Endothelial cell of umbilical vein (primary cell): Measurements from ENCODE around the gene COPS9. TPM values are rescaled to one million over a fixed set of nuclear protein-coding genes. Genes with fewer than 3 reads are reported as not detected.

Source experiments
- BruUV-seq: library from RNA; stranded (reverse); fragments of 400-500 nt; replicated peaks from 2 replicates; lab custom pipeline; 2021; lab: Mats Ljungman, UMichigan
- CTCF ChIA-PET: fragments of 300-600, 350-600 bp; sonication (Branson Sonifier 250); formaldehyde crosslinking; loops from one replicate; lab custom pipeline; 2021; ENCODE audit warnings: antibody characterized with exemption, inconsistent platforms; lab: Charles Lee
- POLR2A ChIA-PET: fragments of 300-600, 350-600 bp; sonication (Branson Sonifier 250); formaldehyde crosslinking; loops from one replicate; lab custom pipeline; 2021; ENCODE audit warnings: antibody characterized with exemption, inconsistent platforms; lab: Charles Lee
- DNase-seq: peaks from one replicate; pipeline ENCODE4 v3.0.0-alpha.2; 2011; ENCODE audit warnings: low read depth, low spot score
- FAIRE-seq: peaks from 2 replicates; lab custom pipeline; 2011; peaks lifted over from hg19 to GRCh38; lab: Jason Lieb, UNC
- H2AFZ ChIP-seq: 2 replicates; pipeline ENCODE4 v1.6.0; 2012; ENCODE audit warnings: low read depth, low read length, control low read depth, inconsistent platforms
- H3K27ac ChIP-seq: 2 replicates; pipeline ENCODE4 v1.5.1; 2011; ENCODE audit warnings: low read depth, mild to moderate bottlenecking, control low read depth, low read length, moderate library complexity; ENCODE audit not compliant: insufficient read depth
- H3K27me3 ChIP-seq, 2 experiments: 2 replicates each; pipeline versions ENCODE4 v1.6.0 to v1.6.1; 2011; ENCODE audit warnings: low read length in 2 of 2, mixed read lengths in 1 of 2; ENCODE audit not compliant: control insufficient read depth in 2 of 2, insufficient read depth in 2 of 2
- H3K36me3 ChIP-seq, 2 experiments: 2 replicates in 1 of 2; 3 replicates in 1 of 2; pipeline ENCODE4 v1.5.1; 2011; ENCODE audit warnings: low read length in 2 of 2, mild to moderate bottlenecking in 1 of 2, moderate library complexity in 1 of 2; ENCODE audit not compliant: control insufficient read depth in 2 of 2, insufficient read depth in 2 of 2; ENCODE audit errors: extremely low read depth in 1 of 2
- H3K4me1 ChIP-seq: 3 replicates; pipeline ENCODE4 v1.5.1; 2011; ENCODE audit warnings: mild to moderate bottlenecking, low read length; ENCODE audit not compliant: control insufficient read depth, insufficient read depth; ENCODE audit errors: extremely low read depth
- H3K4me2 ChIP-seq: 2 replicates; pipeline ENCODE4 v1.6.1; 2011; ENCODE audit warnings: low read length, control low read depth, mixed read lengths; ENCODE audit not compliant: insufficient read depth
- H3K4me3 ChIP-seq, 3 experiments: fragments of 200-600 bp in 1 of 3; sonication (generic), shearing (Covaris generic) in 1 of 3; replicated peaks in 1 of 3; 2 replicates each; pipeline ENCODE4 v1.5.1; 2011 to 2016; ENCODE audit warnings: control low read depth in 3 of 3, low read length in 3 of 3, mild to moderate bottlenecking in 2 of 3, inconsistent platforms in 1 of 3, low read depth in 1 of 3, moderate library complexity in 1 of 3; ENCODE audit not compliant: insufficient read depth in 1 of 3
- H3K79me2 ChIP-seq: 2 replicates; pipeline ENCODE4 v1.6.0; 2012; ENCODE audit warnings: low read length, inconsistent platforms; ENCODE audit not compliant: control insufficient read depth, insufficient read depth
- H3K9ac ChIP-seq: replicated peaks from 2 replicates; pipeline ENCODE3; 2011; ENCODE audit warnings: low read length, control low read depth; ENCODE audit not compliant: insufficient read depth; ENCODE audit errors: extremely low read depth
- H3K9me1 ChIP-seq: replicated peaks from 3 replicates; pipeline ENCODE4 v1.6.0; 2011; ENCODE audit warnings: mild to moderate bottlenecking, low read length; ENCODE audit not compliant: control insufficient read depth, insufficient read depth; ENCODE audit errors: extremely low read depth
- H3K9me3 ChIP-seq: replicated peaks from 2 replicates; pipeline ENCODE4 v1.5.1; 2012; ENCODE audit warnings: low read length, inconsistent platforms; ENCODE audit not compliant: control insufficient read depth, insufficient read depth
- H4K20me1 ChIP-seq: replicated peaks from 2 replicates; pipeline ENCODE3; 2011; ENCODE audit warnings: mild to moderate bottlenecking, low read length; ENCODE audit not compliant: control insufficient read depth, insufficient read depth; ENCODE audit errors: extremely low read depth
- EZH2 ChIP-seq: IDR thresholded peaks from 2 replicates; pipeline ENCODE4 v1.6.1; 2012; ENCODE audit warnings: borderline replicate concordance, low read depth, mild to moderate bottlenecking, moderate library complexity, low read length, inconsistent platforms; ENCODE audit not compliant: severe bottlenecking
- GATA2 ChIP-seq: IDR thresholded peaks from 2 replicates; pipeline ENCODE4 v1.7.0; 2011; ENCODE audit warnings: low read depth, mild to moderate bottlenecking, moderate library complexity, mixed read lengths, low read length; ENCODE audit not compliant: insufficient read length, insufficient read depth
- POLR2A ChIP-seq: IDR thresholded peaks from 2 replicates; pipeline ENCODE4 v1.6.1; 2012; ENCODE audit warnings: low read depth, mild to moderate bottlenecking, control low read depth, low read length
- dilution Hi-C: fragments of 300-500 bp; cut with MboI; formaldehyde crosslinking; loops from one replicate; pipeline ENCODE4 v1.15.0; 2019; ENCODE audit warnings: low sequenced_read_pairs; ENCODE audit not compliant: extremely low pct_ligation_motif_present
- intact Hi-C: fragments of 100-400 bp; cut with micrococcal nuclease; formaldehyde crosslinking; loops from one replicate; pipeline ENCODE4 v1.10.0; 2022
- polyA plus RNA-seq, 4 experiments: library from polyadenylated mRNA; depleted of rRNA in 3 of 4; stranded (reverse) in 3 of 4; unstranded in 1 of 4; fragments of >200 nt; gene quantifications; 2 replicates each; pipeline versions ENCODE4 v1.2.1 to v1.2.3, GENCODE V29; 2011 to 2012; ENCODE audit warnings: missing spikeins in 1 of 4
- total RNA-seq: library from RNA; stranded (reverse); gene quantifications from 2 replicates; pipeline ENCODE4 v1.2.3, GENCODE V29; 2021
- TF ChIP-seq, protein P1 (sequence below): IDR thresholded peaks from 2 replicates; pipeline ENCODE4 v1.6.1; 2011; ENCODE audit not compliant: insufficient read depth, insufficient read length
- TF ChIP-seq, protein P2 (sequence below), 2 donors: IDR thresholded peaks; 1 replicate in 1 of 2; 2 replicates in 1 of 2; pipeline ENCODE4 v1.5.1; 2011; ENCODE audit warnings: low read length in 2 of 2, mild to moderate bottlenecking in 2 of 2, moderate library complexity in 2 of 2, control low read depth in 1 of 2, inconsistent platforms in 1 of 2, low read depth in 1 of 2; ENCODE audit not compliant: insufficient read depth in 1 of 2; ENCODE audit errors: extremely low read depth in 1 of 2

COPS9 gene
- total and polyA plus RNA-seq, 2 donors (not counting 3 experiments of a cell fraction or from before 2014, with no cell fraction given): 196 to 361 TPM

GRCh38 chr2:240149943-240150784 is 14.1 kb upstream of the COPS9 start:
- no peaks in the 10 kb centered on the region for H3K9me3 ChIP-seq
- intact Hi-C loops (loop anchor here (1.0 to 10.0 kb wide), 2 partner anchors 215 to 288 kb away; no protein-coding TSS in a partner anchor), dilution Hi-C loops (no loop called here)
- CTCF ChIA-PET: interaction anchor here (1.1 to 2.2 kb wide), 3 partner anchors 89 to 347 kb away, joined by 3 to 6 read pairs (median 4); no protein-coding TSS in a partner anchor
- H3K27me3 ChIP-seq: no peaks in the 10 kb centered on the region
- H4K20me1 ChIP-seq: no peaks in the 10 kb centered on the region
- BruUV-seq: no TSS peak
- DNase-seq (peak; percentile 22), FAIRE-seq (no peak)
- POLR2A ChIA-PET: no interaction called here
- H3K9ac ChIP-seq: no peak overlapping the region
- H3K4me2 ChIP-seq: no peak overlapping the region
- no peak overlapping the region for H2AFZ ChIP-seq
- no peaks in the 10 kb centered on the region for H3K36me3 ChIP-seq
- no peaks in the 10 kb centered on the region for H3K79me2 ChIP-seq
- no peaks in the 10 kb centered on the region for H3K9me1 ChIP-seq
- H3K27ac ChIP-seq: no peak overlapping the region
- H3K4me1 ChIP-seq: no peaks in the 10 kb centered on the region
- no peak overlapping the region for H3K4me3 ChIP-seq
- TF ChIP-seq EZH2: no peak
- no peak for TF ChIP-seq GATA2
- no peak for TF ChIP-seq POLR2A
- TF ChIP-seq, protein P1, sequence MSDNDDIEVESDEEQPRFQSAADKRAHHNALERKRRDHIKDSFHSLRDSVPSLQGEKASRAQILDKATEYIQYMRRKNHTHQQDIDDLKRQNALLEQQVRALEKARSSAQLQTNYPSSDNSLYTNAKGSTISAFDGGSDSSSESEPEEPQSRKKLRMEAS: no peak
- TF ChIP-seq, protein P2, sequence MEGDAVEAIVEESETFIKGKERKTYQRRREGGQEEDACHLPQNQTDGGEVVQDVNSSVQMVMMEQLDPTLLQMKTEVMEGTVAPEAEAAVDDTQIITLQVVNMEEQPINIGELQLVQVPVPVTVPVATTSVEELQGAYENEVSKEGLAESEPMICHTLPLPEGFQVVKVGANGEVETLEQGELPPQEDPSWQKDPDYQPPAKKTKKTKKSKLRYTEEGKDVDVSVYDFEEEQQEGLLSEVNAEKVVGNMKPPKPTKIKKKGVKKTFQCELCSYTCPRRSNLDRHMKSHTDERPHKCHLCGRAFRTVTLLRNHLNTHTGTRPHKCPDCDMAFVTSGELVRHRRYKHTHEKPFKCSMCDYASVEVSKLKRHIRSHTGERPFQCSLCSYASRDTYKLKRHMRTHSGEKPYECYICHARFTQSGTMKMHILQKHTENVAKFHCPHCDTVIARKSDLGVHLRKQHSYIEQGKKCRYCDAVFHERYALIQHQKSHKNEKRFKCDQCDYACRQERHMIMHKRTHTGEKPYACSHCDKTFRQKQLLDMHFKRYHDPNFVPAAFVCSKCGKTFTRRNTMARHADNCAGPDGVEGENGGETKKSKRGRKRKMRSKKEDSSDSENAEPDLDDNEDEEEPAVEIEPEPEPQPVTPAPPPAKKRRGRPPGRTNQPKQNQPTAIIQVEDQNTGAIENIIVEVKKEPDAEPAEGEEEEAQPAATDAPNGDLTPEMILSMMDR (IDR thresholded peaks at IDR 0.05; ENCODE audit: extremely low read depth in 1 of 2, insufficient read depth in 1 of 2, low read depth in 1 of 2, low read length in 2 of 2): peak; percentile 46 to 82
